ENCODE measurements around the gene BCL11B.

Gene BCL11B

GRCh38 chr14:99164712-99165111, 107.3 kb downstream of the BCL11B start:
- Histone ChIP-seq H3K9ac (no peak overlapping the region), H3K36me3 (ENCODE audit: insufficient read depth) (no peaks in the 10 kb centered on the region), H3K79me2 (ENCODE audit: insufficient read depth, low read depth) (no peaks in the 10 kb centered on the region), H3K4me3 (IDR thresholded peaks at IDR 0.05; ENCODE audit: insufficient read depth, low read depth, low read length) (no peak overlapping the region), H2AFZ (ENCODE audit: low read depth) (no peak overlapping the region), H3K4me2 (no peak overlapping the region), H3K4me1 (ENCODE audit: low read depth, poor library complexity, severe bottlenecking) (no peaks in the 10 kb centered on the region), H4K20me1 (ENCODE audit: insufficient read depth) (no peaks in the 10 kb centered on the region), H3K27me3 (ENCODE audit: insufficient read depth, low read depth) (no peaks in the 10 kb centered on the region), H3K27ac (no peak overlapping the region)
- TF ChIP-seq CTCF (conservative IDR thresholded peaks at IDR 0.05; ENCODE audit: low read depth, low read length): no peak

GRCh38 chr14:99163446-99163845, 108.6 kb downstream of the BCL11B start:
- TF ChIP-seq CTCF (conservative IDR thresholded peaks at IDR 0.05; ENCODE audit: low read depth, low read length): no peak
- no peak overlapping the region for H3K4me2 ChIP-seq
- H4K20me1 ChIP-seq (ENCODE audit: insufficient read depth): no peaks in the 10 kb centered on the region
- H3K4me3 ChIP-seq (IDR thresholded peaks at IDR 0.05; ENCODE audit: insufficient read depth, low read depth, low read length): no peak overlapping the region
- no peak overlapping the region for H3K9ac ChIP-seq
- H3K79me2 ChIP-seq (ENCODE audit: insufficient read depth, low read depth): no peaks in the 10 kb centered on the region
- H3K27me3 ChIP-seq (ENCODE audit: insufficient read depth, low read depth): no peaks in the 10 kb centered on the region
- no peaks in the 10 kb centered on the region for H3K36me3 ChIP-seq (ENCODE audit: insufficient read depth)
- H3K27ac ChIP-seq: no peak overlapping the region
- no peak overlapping the region for H2AFZ ChIP-seq (ENCODE audit: low read depth)
- no peaks in the 10 kb centered on the region for H3K4me1 ChIP-seq (ENCODE audit: low read depth, poor library complexity, severe bottlenecking)

GRCh38 chr14:99159341-99160340, 112.4 kb downstream of the BCL11B start:
- H3K36me3 ChIP-seq (ENCODE audit: insufficient read depth): no peaks in the 10 kb centered on the region
- no peak overlapping the region for H3K4me2 ChIP-seq
- no peak overlapping the region for H3K4me3 ChIP-seq (IDR thresholded peaks at IDR 0.05; ENCODE audit: insufficient read depth, low read depth, low read length)
- H3K4me1 ChIP-seq (ENCODE audit: low read depth, poor library complexity, severe bottlenecking): no peaks in the 10 kb centered on the region
- no peak for TF ChIP-seq CTCF (conservative IDR thresholded peaks at IDR 0.05; ENCODE audit: low read depth, low read length)
- no peak overlapping the region for H2AFZ ChIP-seq (ENCODE audit: low read depth)
- no peak overlapping the region for H3K27ac ChIP-seq
- H3K79me2 ChIP-seq (ENCODE audit: insufficient read depth, low read depth): no peaks in the 10 kb centered on the region
- no peaks in the 10 kb centered on the region for H4K20me1 ChIP-seq (ENCODE audit: insufficient read depth)
- no peaks in the 10 kb centered on the region for H3K27me3 ChIP-seq (ENCODE audit: insufficient read depth, low read depth)
- no peak overlapping the region for H3K9ac ChIP-seq

GRCh38 chr14:99158646-99159165, 113.3 kb downstream of the BCL11B start:
- no peak overlapping the region for H3K9ac ChIP-seq
- H3K4me2 ChIP-seq: no peak overlapping the region
- no peak overlapping the region for H3K4me3 ChIP-seq (IDR thresholded peaks at IDR 0.05; ENCODE audit: insufficient read depth, low read depth, low read length)
- H3K4me1 ChIP-seq (ENCODE audit: low read depth, poor library complexity, severe bottlenecking): no peaks in the 10 kb centered on the region
- TF ChIP-seq CTCF (conservative IDR thresholded peaks at IDR 0.05; ENCODE audit: low read depth, low read length): no peak
- H3K79me2 ChIP-seq (ENCODE audit: insufficient read depth, low read depth): no peaks in the 10 kb centered on the region
- H2AFZ ChIP-seq (ENCODE audit: low read depth): no peak overlapping the region
- H3K36me3 ChIP-seq (ENCODE audit: insufficient read depth): no peaks in the 10 kb centered on the region
- H3K27ac ChIP-seq: no peak overlapping the region
- no peaks in the 10 kb centered on the region for H4K20me1 ChIP-seq (ENCODE audit: insufficient read depth)
- H3K27me3 ChIP-seq (ENCODE audit: insufficient read depth, low read depth): no peaks in the 10 kb centered on the region

Data from KMS-11 (cell line).